SK-N-SH treated with all-trans-retinoic acid at 6 μM for 48 hours (cell line): ENCODE results near the gene MDGA2.

Experiments used
- PPARA ChIP-seq: fragments of 250-450 bp; sonication (Bioruptor Pico); IDR thresholded peaks from 2 replicates; pipeline ENCODE4 v1.5.0; 2020; ENCODE audit warnings: mild to moderate bottlenecking, borderline replicate concordance
- ZFP30 ChIP-seq: fragments of 450-650 bp; formaldehyde crosslinking; IDR thresholded peaks from 2 replicates; pipeline ENCODE4 v1.5.0; 2022; ENCODE audit warnings: mild to moderate bottlenecking, moderate library complexity
- TF ChIP-seq, protein P1 (sequence below): fragments of 250-450 bp; sonication (Bioruptor Pico); IDR thresholded peaks from 2 replicates; pipeline ENCODE4 v1.8.0; 2020; ENCODE audit warnings: mild to moderate bottlenecking, moderate library complexity, borderline replicate concordance
- TF ChIP-seq, protein P2 (sequence below): fragments of 250-450 bp; sonication (Bioruptor Pico); IDR thresholded peaks from 2 replicates; pipeline ENCODE4 v1.5.0; 2020; ENCODE audit warnings: mild to moderate bottlenecking, moderate library complexity

- TF ChIP-seq, protein P1, sequence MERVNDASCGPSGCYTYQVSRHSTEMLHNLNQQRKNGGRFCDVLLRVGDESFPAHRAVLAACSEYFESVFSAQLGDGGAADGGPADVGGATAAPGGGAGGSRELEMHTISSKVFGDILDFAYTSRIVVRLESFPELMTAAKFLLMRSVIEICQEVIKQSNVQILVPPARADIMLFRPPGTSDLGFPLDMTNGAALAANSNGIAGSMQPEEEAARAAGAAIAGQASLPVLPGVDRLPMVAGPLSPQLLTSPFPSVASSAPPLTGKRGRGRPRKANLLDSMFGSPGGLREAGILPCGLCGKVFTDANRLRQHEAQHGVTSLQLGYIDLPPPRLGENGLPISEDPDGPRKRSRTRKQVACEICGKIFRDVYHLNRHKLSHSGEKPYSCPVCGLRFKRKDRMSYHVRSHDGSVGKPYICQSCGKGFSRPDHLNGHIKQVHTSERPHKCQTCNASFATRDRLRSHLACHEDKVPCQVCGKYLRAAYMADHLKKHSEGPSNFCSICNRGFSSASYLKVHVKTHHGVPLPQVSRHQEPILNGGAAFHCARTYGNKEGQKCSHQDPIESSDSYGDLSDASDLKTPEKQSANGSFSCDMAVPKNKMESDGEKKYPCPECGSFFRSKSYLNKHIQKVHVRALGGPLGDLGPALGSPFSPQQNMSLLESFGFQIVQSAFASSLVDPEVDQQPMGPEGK (CRISPR knock-in tag) = no peak
- TF ChIP-seq ZFP30 = no peak
- no peak for TF ChIP-seq PPARA (CRISPR knock-in tag)
- TF ChIP-seq, protein P2, sequence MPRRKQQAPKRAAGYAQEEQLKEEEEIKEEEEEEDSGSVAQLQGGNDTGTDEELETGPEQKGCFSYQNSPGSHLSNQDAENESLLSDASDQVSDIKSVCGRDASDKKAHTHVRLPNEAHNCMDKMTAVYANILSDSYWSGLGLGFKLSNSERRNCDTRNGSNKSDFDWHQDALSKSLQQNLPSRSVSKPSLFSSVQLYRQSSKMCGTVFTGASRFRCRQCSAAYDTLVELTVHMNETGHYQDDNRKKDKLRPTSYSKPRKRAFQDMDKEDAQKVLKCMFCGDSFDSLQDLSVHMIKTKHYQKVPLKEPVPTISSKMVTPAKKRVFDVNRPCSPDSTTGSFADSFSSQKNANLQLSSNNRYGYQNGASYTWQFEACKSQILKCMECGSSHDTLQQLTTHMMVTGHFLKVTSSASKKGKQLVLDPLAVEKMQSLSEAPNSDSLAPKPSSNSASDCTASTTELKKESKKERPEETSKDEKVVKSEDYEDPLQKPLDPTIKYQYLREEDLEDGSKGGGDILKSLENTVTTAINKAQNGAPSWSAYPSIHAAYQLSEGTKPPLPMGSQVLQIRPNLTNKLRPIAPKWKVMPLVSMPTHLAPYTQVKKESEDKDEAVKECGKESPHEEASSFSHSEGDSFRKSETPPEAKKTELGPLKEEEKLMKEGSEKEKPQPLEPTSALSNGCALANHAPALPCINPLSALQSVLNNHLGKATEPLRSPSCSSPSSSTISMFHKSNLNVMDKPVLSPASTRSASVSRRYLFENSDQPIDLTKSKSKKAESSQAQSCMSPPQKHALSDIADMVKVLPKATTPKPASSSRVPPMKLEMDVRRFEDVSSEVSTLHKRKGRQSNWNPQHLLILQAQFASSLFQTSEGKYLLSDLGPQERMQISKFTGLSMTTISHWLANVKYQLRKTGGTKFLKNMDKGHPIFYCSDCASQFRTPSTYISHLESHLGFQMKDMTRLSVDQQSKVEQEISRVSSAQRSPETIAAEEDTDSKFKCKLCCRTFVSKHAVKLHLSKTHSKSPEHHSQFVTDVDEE (CRISPR knock-in tag) = no peak
Measured at GRCh38 chr14:47365233-47365632, 310.2 kb downstream of the MDGA2 start.
